NCI-H446 treated with DMSO at 0.1 percent for 48 hours (cell line): ENCODE data around the gene TBX15.

Source experiments
- DNase-seq: peaks from one replicate; lab custom pipeline; 2025; lab: John Stamatoyannopoulos, UW

Gene TBX15

GRCh38 chr1:118988186-118989005 is at the start of gene TBX15:
TSS of gene TBX15 (minus strand) at chr1:118988343. CDS start at chr1:118987795, 548 bp downstream.
- no peak for DNase-seq

- no peak for DNase-seq
Measured at GRCh38 chr1:119034359-119034758, 46.2 kb upstream of the TBX15 start.

GRCh38 chr1:119032986-119033385 is 44.8 kb upstream of the TBX15 start:
- DNase-seq: no peak

- DNase-seq: no peak
Measured at GRCh38 chr1:119027759-119028158, 39.6 kb upstream of the TBX15 start.

GRCh38 chr1:119026956-119027355 is 38.8 kb upstream of the TBX15 start:
- DNase-seq: no peak

GRCh38 chr1:119015547-119015946 is 27.4 kb upstream of the TBX15 start:
- DNase-seq: no peak

GRCh38 chr1:119012383-119012782 is 24.2 kb upstream of the TBX15 start:
- DNase-seq: no peak

- no peak for DNase-seq
Measured at GRCh38 chr1:119011706-119012105, 23.6 kb upstream of the TBX15 start.

GRCh38 chr1:119011116-119011515 is 23.0 kb upstream of the TBX15 start:
- DNase-seq: no peak

- DNase-seq: no peak
Measured at GRCh38 chr1:119010201-119010600, 22.1 kb upstream of the TBX15 start.

- DNase-seq: no peak
Measured at GRCh38 chr1:119009312-119009655, 21.1 kb upstream of the TBX15 start.

- DNase-seq: peak; percentile 27
Measured at GRCh38 chr1:119008483-119009311, 20.6 kb upstream of the TBX15 start.

- no peak for DNase-seq
Measured at GRCh38 chr1:119007670-119008482, 19.7 kb upstream of the TBX15 start.

GRCh38 chr1:119007339-119007669 is 19.2 kb upstream of the TBX15 start:
- DNase-seq: no peak

- DNase-seq: no peak
Measured at GRCh38 chr1:119006406-119007279, 18.5 kb upstream of the TBX15 start.

GRCh38 chr1:119005724-119006405 is 17.7 kb upstream of the TBX15 start:
- DNase-seq: no peak

- no peak for DNase-seq
Measured at GRCh38 chr1:119004781-119005180, 16.6 kb upstream of the TBX15 start.

GRCh38 chr1:119004129-119004527 is 16.0 kb upstream of the TBX15 start:
- no peak for DNase-seq

GRCh38 chr1:119003413-119004128 is 15.4 kb upstream of the TBX15 start:
- no peak for DNase-seq

- no peak for DNase-seq
Measured at GRCh38 chr1:119002028-119002686, 14.0 kb upstream of the TBX15 start.
